Effector memory CD8-positive, alpha-beta T cell (primary cell): ENCODE measurements around the gene COL25A1.

ENCODE experiments used
- ATAC-seq: fragments of 150-1000 bp; cut with Tn5 transposase; replicated peaks from 2 replicates; pipeline ENCODE4 v1.10.0; 2021; ENCODE audit warnings: mild to moderate bottlenecking, moderate library complexity
- DNase-seq, 3 experiments: peaks; one replicate each; pipeline ENCODE4 v3.0.0; 2021
- H3K27ac Mint-ChIP-seq, 2 donors: one replicate each; pipeline ENCODE4 v1.8.0; 2022; ENCODE audit warnings: mild to moderate bottlenecking in 2 of 2, mixed read lengths in 2 of 2, moderate library complexity in 2 of 2
- H3K27me3 Mint-ChIP-seq, 2 donors: one replicate each; pipeline ENCODE4 v1.8.0; 2022; ENCODE audit warnings: mixed read lengths in 2 of 2
- H3K36me3 Mint-ChIP-seq: one replicate; pipeline ENCODE4 v1.8.0; 2022; ENCODE audit warnings: mild to moderate bottlenecking, moderate library complexity, mixed read lengths; ENCODE audit not compliant: insufficient read depth
- H3K4me1 Mint-ChIP-seq, 2 donors: one replicate each; pipeline ENCODE4 v1.8.0; 2022; ENCODE audit warnings: low read depth in 2 of 2, mixed read lengths in 2 of 2
- H3K4me3 Mint-ChIP-seq, 2 donors: one replicate each; pipeline ENCODE4 v1.8.0; 2022; ENCODE audit warnings: mild to moderate bottlenecking in 2 of 2, mixed read lengths in 2 of 2, moderate library complexity in 2 of 2
- H3K9me3 Mint-ChIP-seq, 2 donors: one replicate each; pipeline ENCODE4 v1.8.0; 2022; ENCODE audit warnings: mixed read lengths in 2 of 2

The COL25A1 gene

DNA sequence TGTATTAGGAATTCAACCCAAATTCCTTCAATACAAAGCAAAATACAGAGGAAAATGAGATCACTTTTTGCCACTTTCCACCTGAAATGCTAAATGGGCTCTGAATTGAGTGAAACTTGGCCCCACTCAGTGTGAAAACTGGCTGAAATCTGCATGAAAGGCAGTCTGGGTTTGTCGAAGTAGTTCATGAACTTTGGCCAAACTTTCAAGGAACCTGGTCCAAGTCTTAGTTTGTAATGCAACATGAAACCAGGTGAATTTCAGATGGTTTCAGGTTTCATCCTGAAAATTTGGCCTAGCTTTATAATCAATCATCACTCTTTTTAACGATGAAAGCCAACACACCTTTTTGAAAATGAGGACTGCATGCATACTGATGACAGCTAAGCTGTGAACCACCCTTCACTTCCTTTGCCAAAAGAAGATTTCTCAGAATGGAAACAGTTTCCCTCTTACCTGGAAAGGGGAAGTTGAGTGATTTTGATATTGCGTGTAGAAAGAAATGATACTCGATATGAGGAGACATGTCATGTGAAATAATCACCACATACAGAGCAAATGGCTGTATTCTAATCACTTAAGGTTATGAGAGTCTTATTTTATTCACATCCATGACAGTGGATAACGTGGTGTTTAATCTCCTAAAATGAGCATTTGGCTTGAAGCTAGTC, 329.7 kb downstream of the COL25A1 start:
- ATAC-seq (no peak), DNase-seq (no peak)
- Mint-ChIP-seq H3K27me3 (peaks cover 0 to 8% of the 10 kb centered on the region in 2 donors), H3K36me3 (no peaks in the 10 kb centered on the region), H3K9me3 (peaks cover 0 to 4% of the 10 kb centered on the region in 2 donors), H3K4me1 (no peaks in the 10 kb centered on the region), H3K27ac (no peak overlapping the region), H3K4me3 (no peak overlapping the region)

DNA sequence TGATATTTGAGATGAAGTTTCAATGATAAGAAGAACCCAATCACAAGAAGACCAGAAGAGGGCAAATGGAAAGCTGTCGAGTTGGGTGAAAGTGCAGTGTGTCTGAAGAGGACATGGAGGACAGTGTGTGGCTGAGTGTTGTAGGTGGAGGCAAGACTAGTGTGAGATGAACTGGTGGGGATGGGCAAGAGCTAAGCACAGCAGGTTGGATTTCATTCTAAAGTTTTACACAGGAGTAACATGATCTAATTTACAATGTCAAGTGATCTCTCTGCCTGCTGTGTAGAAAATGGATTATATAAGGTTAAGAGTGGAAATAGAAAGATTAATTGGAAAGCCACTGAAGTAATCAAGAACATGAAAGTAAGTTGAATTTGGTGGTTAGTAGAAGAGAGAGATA, 331.0 kb downstream of the COL25A1 start:
- ATAC-seq (no peak), DNase-seq (no peak)
- H3K36me3 Mint-ChIP-seq: no peaks in the 10 kb centered on the region
- no peaks in the 10 kb centered on the region for H3K4me1 Mint-ChIP-seq
- H3K4me3 Mint-ChIP-seq: no peak overlapping the region
- H3K9me3 Mint-ChIP-seq: peaks cover 0 to 4% of the 10 kb centered on the region in 2 donors
- H3K27ac Mint-ChIP-seq: no peak overlapping the region
- peaks cover 0 to 8% of the 10 kb centered on the region in 2 donors for H3K27me3 Mint-ChIP-seq

DNA sequence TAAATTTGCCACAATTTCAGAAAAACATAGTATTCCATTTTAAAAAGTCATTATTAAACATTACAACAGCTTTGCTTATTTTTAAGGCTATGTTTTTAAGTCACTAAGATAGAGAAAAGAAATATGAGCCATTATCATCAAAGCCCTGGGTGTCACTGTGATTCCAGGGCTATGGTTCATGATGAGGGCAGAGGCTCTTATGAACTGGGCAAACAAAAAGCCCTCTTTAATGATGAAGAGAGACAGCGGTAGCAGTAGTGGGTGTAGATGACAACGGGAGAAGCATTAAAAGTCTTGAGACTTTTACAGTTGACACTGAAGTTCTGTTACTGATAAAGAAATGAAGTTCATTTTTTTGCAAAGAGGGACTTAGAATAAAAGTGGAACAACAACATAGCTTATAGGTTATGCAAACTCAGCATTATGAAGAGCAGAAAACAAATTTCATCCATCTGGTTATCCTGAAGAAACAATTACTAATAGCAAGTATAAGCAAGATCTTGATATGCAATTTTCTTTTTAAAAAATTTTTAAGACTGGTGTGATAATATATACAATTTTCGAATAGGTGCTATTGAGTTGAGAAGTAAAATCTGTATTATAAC, 336.9 kb downstream of the COL25A1 start:
- peaks cover 0 to 4% of the 10 kb centered on the region in 2 donors for H3K9me3 Mint-ChIP-seq
- peaks cover 0 to 20% of the 10 kb centered on the region in 2 donors for H3K27me3 Mint-ChIP-seq
- DNase-seq (no peak), ATAC-seq (no peak)
- H3K27ac Mint-ChIP-seq: no peak overlapping the region
- no peak overlapping the region for H3K4me3 Mint-ChIP-seq
- no peaks in the 10 kb centered on the region for H3K4me1 Mint-ChIP-seq
- H3K36me3 Mint-ChIP-seq: no peaks in the 10 kb centered on the region

DNA sequence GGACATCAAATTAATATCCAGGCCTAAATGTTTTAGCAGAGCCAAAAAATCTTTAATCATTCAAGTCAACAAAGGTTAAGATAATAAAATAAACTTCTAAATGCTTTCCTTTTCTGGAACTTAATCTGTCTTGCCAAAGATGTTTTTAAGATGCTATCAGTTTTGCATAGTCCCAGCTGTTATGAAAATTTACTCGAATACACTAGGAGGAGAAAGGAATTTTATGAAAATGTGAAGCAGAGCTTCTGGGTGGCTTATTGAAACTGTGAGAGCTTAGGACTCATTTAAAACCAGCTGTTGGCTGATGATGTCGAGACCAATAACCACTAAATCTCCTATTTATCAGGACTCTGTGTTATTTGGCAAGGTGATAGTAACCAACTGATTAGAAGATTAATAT, 337.4 kb downstream of the COL25A1 start:
- Mint-ChIP-seq H3K4me1 (no peaks in the 10 kb centered on the region), H3K27me3 (peaks cover 0 to 20% of the 10 kb centered on the region in 2 donors), H3K27ac (no peak overlapping the region), H3K9me3 (peaks cover 0 to 4% of the 10 kb centered on the region in 2 donors), H3K4me3 (no peak overlapping the region), H3K36me3 (no peaks in the 10 kb centered on the region)
- ATAC-seq (no peak), DNase-seq (no peak)

DNA sequence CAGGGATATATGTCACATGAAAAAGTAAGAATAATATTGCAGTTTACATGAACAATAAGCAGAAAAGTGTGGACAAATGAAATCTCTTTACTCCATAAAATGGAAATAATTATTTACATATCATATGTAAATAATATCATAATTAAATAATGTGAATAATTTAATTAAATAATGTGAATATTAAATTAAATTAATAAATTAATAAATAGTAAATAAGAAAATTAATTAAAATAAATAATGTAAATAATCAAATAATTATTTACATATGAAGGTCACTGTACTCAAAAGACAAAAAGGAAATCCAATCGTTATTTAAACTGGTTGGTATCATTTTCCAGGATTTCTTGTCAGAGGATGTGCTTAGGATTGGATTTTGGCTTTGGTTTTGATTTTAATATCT, 338.5 kb downstream of the COL25A1 start:
- no peaks in the 10 kb centered on the region for H3K36me3 Mint-ChIP-seq
- no peak overlapping the region for H3K4me3 Mint-ChIP-seq
- peaks cover 0 to 13% of the 10 kb centered on the region in 2 donors for H3K27me3 Mint-ChIP-seq
- DNase-seq (no peak), ATAC-seq (no peak)
- H3K27ac Mint-ChIP-seq: no peak overlapping the region
- H3K9me3 Mint-ChIP-seq: peaks cover 0 to 2% of the 10 kb centered on the region in 2 donors
- H3K4me1 Mint-ChIP-seq: no peaks in the 10 kb centered on the region

DNA sequence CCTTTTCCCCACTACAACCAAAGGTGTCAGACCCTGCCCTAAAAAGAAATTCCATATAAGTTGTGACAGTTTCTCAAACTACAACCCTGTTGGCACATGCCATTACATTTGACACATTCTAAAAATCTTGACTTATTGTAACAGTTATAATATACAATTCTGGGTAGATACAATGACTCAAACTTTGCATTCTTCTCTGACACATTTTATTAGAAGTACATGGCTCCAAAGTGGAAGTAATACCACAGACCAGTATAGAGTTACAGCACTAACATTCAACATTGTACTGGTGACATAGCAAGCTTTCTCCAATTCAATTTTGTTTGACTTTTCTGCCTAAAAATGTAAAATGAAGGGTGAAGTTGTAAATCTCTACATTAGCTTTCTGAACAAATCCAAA, 343.0 kb downstream of the COL25A1 start:
- ATAC-seq (no peak), DNase-seq (no peak)

GRCh38 chr4:108954880-108955279, 347.6 kb downstream of the COL25A1 start:
- Mint-ChIP-seq H3K4me3 (no peak overlapping the region), H3K27me3 (no peaks in the 10 kb centered on the region), H3K36me3 (no peaks in the 10 kb centered on the region), H3K27ac (no peak overlapping the region), H3K4me1 (no peaks in the 10 kb centered on the region), H3K9me3 (no peaks in the 10 kb centered on the region)
- ATAC-seq: no peak
- DNase-seq: no peak

More for the DNA sequence above, 343.0 kb downstream of the COL25A1 start:
- Mint-ChIP-seq H3K36me3 (no peaks in the 10 kb centered on the region), H3K4me1 (no peaks in the 10 kb centered on the region), H3K27ac (no peak overlapping the region), H3K4me3 (no peak overlapping the region), H3K27me3 (peaks cover 0 to 13% of the 10 kb centered on the region in 2 donors), H3K9me3 (no peaks in the 10 kb centered on the region)

- DNase-seq (no peak), ATAC-seq (no peak)
- H3K27me3 Mint-ChIP-seq: no peaks in the 10 kb centered on the region
- no peaks in the 10 kb centered on the region for H3K9me3 Mint-ChIP-seq
- no peak overlapping the region for H3K27ac Mint-ChIP-seq
- H3K4me1 Mint-ChIP-seq: no peaks in the 10 kb centered on the region
- no peaks in the 10 kb centered on the region for H3K36me3 Mint-ChIP-seq
- H3K4me3 Mint-ChIP-seq: no peak overlapping the region
Measured at GRCh38 chr4:108953941-108954340, 348.5 kb downstream of the COL25A1 start.

DNA sequence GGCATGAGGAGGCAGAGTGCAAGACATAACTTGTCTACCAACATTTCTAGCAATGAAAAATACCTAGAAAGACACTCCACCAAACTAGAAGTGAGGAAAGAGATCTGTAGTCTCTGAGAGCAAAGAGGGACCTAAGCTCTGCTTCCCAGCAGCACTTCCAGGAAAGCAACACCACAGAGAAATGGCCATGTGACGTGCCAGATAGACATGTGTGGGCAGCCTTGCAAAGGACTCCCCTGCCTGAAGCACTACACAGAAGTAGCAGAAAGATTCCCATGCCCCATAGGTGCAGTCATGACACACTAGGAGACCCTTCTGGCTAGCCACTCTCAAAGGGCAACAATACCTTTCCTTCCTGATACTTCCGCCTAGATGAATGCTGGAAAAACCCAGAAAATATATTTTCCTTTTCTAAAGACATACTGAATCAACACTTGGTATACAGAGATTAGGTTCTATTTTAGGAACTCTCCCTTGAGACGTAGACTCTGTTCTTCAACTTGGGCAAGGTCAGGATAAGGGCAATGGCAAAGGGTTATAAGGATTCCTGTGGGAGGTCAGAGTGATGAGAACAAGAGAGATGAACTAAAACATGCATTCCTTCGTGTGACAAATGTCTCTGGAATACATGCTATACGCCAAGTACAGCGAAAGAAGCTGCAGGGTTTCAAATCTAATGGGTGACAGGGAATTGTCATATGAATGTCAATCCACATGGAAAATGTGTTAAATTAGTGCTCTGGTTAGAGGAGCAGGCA, 352.1 kb downstream of the COL25A1 start:
- Mint-ChIP-seq H3K27me3 (no peaks in the 10 kb centered on the region), H3K27ac (no peak overlapping the region), H3K9me3 (no peaks in the 10 kb centered on the region), H3K4me1 (no peaks in the 10 kb centered on the region), H3K36me3 (no peaks in the 10 kb centered on the region), H3K4me3 (no peak overlapping the region)
- ATAC-seq (no peak), DNase-seq (no peak)

- no peak for ATAC-seq
- Mint-ChIP-seq H3K36me3 (no peaks in the 10 kb centered on the region), H3K4me1 (no peaks in the 10 kb centered on the region), H3K27ac (no peak overlapping the region), H3K4me3 (no peak overlapping the region), H3K9me3 (no peaks in the 10 kb centered on the region), H3K27me3 (no peaks in the 10 kb centered on the region)
- DNase-seq: no peak
Measured at GRCh38 chr4:108947526-108947925, 354.9 kb downstream of the COL25A1 start.

GRCh38 chr4:108946237-108946636, 356.2 kb downstream of the COL25A1 start:
- no peaks in the 10 kb centered on the region for H3K27me3 Mint-ChIP-seq
- no peak overlapping the region for H3K4me3 Mint-ChIP-seq
- no peak for DNase-seq
- no peaks in the 10 kb centered on the region for H3K36me3 Mint-ChIP-seq
- H3K27ac Mint-ChIP-seq: no peak overlapping the region
- H3K9me3 Mint-ChIP-seq: no peaks in the 10 kb centered on the region
- no peaks in the 10 kb centered on the region for H3K4me1 Mint-ChIP-seq
- no peak for ATAC-seq

GRCh38 chr4:108943976-108944591, 358.4 kb downstream of the COL25A1 start:
- DNase-seq (no peak), ATAC-seq (no peak)
- H3K27me3 Mint-ChIP-seq: peaks cover 4 to 8% of the 10 kb centered on the region in 2 donors
- H3K4me1 Mint-ChIP-seq: no peaks in the 10 kb centered on the region
- H3K4me3 Mint-ChIP-seq: no peak overlapping the region
- no peak overlapping the region for H3K27ac Mint-ChIP-seq
- no peaks in the 10 kb centered on the region for H3K9me3 Mint-ChIP-seq
- no peaks in the 10 kb centered on the region for H3K36me3 Mint-ChIP-seq

DNA sequence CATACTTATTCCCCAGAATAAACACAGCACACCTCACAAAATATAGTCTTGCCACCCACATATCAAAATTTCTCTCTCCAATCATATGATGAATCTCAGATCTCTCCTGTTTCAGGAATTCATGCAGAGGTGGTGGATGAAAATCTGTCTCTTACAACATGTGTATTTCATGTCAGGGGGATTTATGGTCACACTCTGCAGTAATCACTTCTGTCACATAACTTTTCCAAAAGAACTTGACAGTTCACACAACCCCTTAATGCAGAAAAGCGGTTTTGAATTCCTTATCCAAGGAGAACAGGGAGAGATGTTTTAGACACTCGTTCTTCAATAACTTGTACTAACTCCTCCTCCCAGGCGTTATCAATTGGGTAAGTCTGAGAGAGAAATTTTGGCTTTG, 359.1 kb downstream of the COL25A1 start:
- Mint-ChIP-seq H3K27me3 (peaks cover 4 to 8% of the 10 kb centered on the region in 2 donors), H3K4me3 (no peak overlapping the region)

More for the DNA sequence above, 359.1 kb downstream of the COL25A1 start:
- Mint-ChIP-seq H3K36me3 (no peaks in the 10 kb centered on the region), H3K4me1 (no peaks in the 10 kb centered on the region), H3K9me3 (no peaks in the 10 kb centered on the region), H3K27ac (no peak overlapping the region)
- no peak for DNase-seq
- ATAC-seq: no peak
